ENCODE results near the gene TRMT44.

DNA sequence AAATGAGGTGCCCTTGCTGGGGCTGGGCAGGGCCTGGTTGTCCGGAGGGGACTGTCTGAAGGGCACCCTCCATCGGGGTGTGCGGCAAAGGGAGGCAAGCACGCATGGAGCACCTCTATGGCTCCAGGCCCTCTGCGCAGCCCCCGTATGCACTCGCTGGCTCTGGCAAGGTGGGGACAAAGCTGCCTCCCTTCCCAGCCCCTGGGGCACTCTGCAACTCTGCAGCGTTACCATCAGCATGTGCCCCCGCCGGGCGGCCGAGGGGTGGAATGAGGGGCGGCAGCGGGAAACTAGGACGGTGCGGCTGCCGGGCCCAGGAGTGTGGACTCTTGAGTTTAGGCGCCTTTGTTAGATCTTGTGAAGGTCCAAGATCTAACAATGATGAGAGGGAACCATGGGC, 26.4 kb downstream of the TRMT44 start:
- TF ChIP-seq, protein P1, sequence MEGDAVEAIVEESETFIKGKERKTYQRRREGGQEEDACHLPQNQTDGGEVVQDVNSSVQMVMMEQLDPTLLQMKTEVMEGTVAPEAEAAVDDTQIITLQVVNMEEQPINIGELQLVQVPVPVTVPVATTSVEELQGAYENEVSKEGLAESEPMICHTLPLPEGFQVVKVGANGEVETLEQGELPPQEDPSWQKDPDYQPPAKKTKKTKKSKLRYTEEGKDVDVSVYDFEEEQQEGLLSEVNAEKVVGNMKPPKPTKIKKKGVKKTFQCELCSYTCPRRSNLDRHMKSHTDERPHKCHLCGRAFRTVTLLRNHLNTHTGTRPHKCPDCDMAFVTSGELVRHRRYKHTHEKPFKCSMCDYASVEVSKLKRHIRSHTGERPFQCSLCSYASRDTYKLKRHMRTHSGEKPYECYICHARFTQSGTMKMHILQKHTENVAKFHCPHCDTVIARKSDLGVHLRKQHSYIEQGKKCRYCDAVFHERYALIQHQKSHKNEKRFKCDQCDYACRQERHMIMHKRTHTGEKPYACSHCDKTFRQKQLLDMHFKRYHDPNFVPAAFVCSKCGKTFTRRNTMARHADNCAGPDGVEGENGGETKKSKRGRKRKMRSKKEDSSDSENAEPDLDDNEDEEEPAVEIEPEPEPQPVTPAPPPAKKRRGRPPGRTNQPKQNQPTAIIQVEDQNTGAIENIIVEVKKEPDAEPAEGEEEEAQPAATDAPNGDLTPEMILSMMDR (IDR thresholded peaks at IDR 0.05): no peak
- TF ChIP-seq POLR2A (IDR thresholded peaks at IDR 0.05): no peak
